OCI-LY7 (cell line): ENCODE measurements around the gene LILRB1.
"Not testable (repeated sequence)": the region's sequence is repeated elsewhere in the genome, so short reads cannot be mapped to it uniquely, and the experiment has no call there.

Experiments
- EZH2phosphoT487 ChIP-seq: fragments of 200-600 bp; sonication (generic); IDR thresholded peaks from 2 replicates; pipeline ENCODE4 v1.6.1; 2018; ENCODE audit warnings: low read depth, borderline replicate concordance, mild to moderate bottlenecking, mixed run types, antibody characterized with exemption, low read length, moderate library complexity, mixed read lengths
- TF ChIP-seq, protein P1 (sequence below): fragments of 200-600 bp; sonication (generic); conservative IDR thresholded peaks from 2 replicates; pipeline ENCODE4 v1.5.1; 2014; ENCODE audit warnings: mild to moderate bottlenecking, antibody characterized with exemption, low read length, moderate library complexity, mixed read lengths

DNA sequence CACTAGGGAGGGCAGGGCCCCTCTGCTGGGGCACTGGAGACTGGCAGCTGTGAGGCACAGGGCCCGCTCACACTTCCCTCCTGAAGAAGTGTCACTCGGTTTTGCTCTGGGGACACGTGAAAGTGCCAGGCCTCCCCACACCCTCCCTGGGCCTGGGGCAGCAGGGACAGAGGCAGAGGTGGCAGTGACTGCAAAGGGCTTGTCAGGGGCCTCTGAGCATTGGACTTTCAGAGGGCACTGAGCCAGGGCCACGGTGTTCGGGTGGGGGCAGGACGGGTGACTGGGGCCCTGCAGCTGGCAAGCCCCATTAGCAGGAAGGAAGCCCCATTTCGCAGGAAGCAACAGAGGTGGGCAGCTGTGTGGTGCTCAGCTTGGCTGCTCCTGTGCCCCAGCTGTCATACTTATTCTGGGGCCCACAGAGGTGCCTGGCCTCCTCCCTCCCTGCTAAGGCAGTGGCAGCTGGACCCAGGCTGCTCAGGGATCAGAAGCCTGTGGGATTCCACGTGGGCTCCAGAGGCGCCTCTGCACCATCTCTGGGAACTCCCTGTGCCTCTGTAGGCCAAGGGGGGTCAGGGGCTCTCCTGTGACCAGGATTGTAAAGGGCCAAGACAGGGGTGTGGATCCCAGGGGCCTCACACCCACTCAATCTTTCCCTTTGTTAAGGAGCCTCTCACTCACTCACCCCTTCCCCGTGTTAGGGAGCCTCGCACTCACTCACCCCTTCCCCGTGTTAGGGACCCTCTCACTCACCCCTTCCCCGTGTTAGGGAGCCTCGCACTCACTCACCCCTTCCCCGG is 5.2 kb upstream of the LILRB1 start:
- TF ChIP-seq, protein P1, sequence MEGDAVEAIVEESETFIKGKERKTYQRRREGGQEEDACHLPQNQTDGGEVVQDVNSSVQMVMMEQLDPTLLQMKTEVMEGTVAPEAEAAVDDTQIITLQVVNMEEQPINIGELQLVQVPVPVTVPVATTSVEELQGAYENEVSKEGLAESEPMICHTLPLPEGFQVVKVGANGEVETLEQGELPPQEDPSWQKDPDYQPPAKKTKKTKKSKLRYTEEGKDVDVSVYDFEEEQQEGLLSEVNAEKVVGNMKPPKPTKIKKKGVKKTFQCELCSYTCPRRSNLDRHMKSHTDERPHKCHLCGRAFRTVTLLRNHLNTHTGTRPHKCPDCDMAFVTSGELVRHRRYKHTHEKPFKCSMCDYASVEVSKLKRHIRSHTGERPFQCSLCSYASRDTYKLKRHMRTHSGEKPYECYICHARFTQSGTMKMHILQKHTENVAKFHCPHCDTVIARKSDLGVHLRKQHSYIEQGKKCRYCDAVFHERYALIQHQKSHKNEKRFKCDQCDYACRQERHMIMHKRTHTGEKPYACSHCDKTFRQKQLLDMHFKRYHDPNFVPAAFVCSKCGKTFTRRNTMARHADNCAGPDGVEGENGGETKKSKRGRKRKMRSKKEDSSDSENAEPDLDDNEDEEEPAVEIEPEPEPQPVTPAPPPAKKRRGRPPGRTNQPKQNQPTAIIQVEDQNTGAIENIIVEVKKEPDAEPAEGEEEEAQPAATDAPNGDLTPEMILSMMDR: not testable (repeated sequence)
- not testable (repeated sequence) for TF ChIP-seq EZH2phosphoT487
